HG03095 (cell line): ENCODE data around the gene RTBDN.

Experiments
- ATAC-seq: cut with Tn5 transposase; IDR thresholded peaks from one replicate; pipeline ENCODE4 v1.9.1; 2021; ENCODE audit warnings: moderate library complexity; ENCODE audit not compliant: unreplicated experiment

RTBDN gene

GRCh38 chr19:12793290-12794195 lies 40.8 kb downstream of the RTBDN start:
- ATAC-seq = no peak

- no peak for ATAC-seq
Measured at GRCh38 chr19:12792853-12793289, 41.5 kb downstream of the RTBDN start.

- no peak for ATAC-seq
Measured at GRCh38 chr19:12792051-12792852, 42.1 kb downstream of the RTBDN start.

GRCh38 chr19:12791345-12792050 lies 42.9 kb downstream of the RTBDN start, which contains the start of gene JUNB:
Gene JUNB (plus strand): TSS chr19:12791486. CDS start chr19:12791772, 286 bp downstream.
- ATAC-seq = no peak

- no peak for ATAC-seq
Measured at GRCh38 chr19:12790628-12791344, 43.6 kb downstream of the RTBDN start.

- peak; percentile 35 for ATAC-seq
Measured at GRCh38 chr19:12789904-12790619, 44.3 kb downstream of the RTBDN start.

GRCh38 chr19:12789098-12789903 lies 45.1 kb downstream of the RTBDN start:
- ATAC-seq = no peak

GRCh38 chr19:12788682-12789097 lies 45.7 kb downstream of the RTBDN start:
- no peak for ATAC-seq

GRCh38 chr19:12788042-12788681 lies 46.2 kb downstream of the RTBDN start:
- ATAC-seq = no peak

- no peak for ATAC-seq
Measured at GRCh38 chr19:12787458-12787857, 46.9 kb downstream of the RTBDN start.

GRCh38 chr19:12786952-12787351 lies 47.4 kb downstream of the RTBDN start:
- ATAC-seq = no peak

GRCh38 chr19:12786141-12786870 lies 48.1 kb downstream of the RTBDN start:
- ATAC-seq = no peak

GRCh38 chr19:12785431-12786031 lies 48.8 kb downstream of the RTBDN start:
- no peak for ATAC-seq

- ATAC-seq = no peak
Measured at GRCh38 chr19:12784871-12785430, 49.4 kb downstream of the RTBDN start.

GRCh38 chr19:12784394-12784870 lies 49.9 kb downstream of the RTBDN start:
- no peak for ATAC-seq

GRCh38 chr19:12783849-12784393 lies 50.5 kb downstream of the RTBDN start:
- no peak for ATAC-seq
